GM21447 (cell line): ENCODE data around the gene PITPNM2.

Experiments
- ATAC-seq: cut with Tn5 transposase; IDR thresholded peaks from one replicate; pipeline ENCODE4 v1.9.1; 2021; ENCODE audit not compliant: unreplicated experiment

PITPNM2 gene

GRCh38 chr12:123150744-123151456, at the start of gene PITPNM2:
TSS of gene PITPNM2 (minus strand) at chr12:123151090. CDS start at chr12:123034590, 116,500 bp downstream.
- peak; percentile 56 for ATAC-seq

- ATAC-seq: no peak
These were observed 49.5 kb upstream of the PITPNM2 start for GRCh38 chr12:123200414-123200813.

- no peak for ATAC-seq
These were observed 49.0 kb upstream of the PITPNM2 start for GRCh38 chr12:123199936-123200335.

GRCh38 chr12:123187637-123188036, 36.7 kb upstream of the PITPNM2 start:
- no peak for ATAC-seq

GRCh38 chr12:123180171-123180570, 29.3 kb upstream of the PITPNM2 start:
- no peak for ATAC-seq

GRCh38 chr12:123171967-123172366, 21.1 kb upstream of the PITPNM2 start:
- no peak for ATAC-seq

GRCh38 chr12:123167329-123167728, 16.4 kb upstream of the PITPNM2 start:
- ATAC-seq: no peak

- no peak for ATAC-seq
These were observed 14.6 kb upstream of the PITPNM2 start for GRCh38 chr12:123165537-123165936.

GRCh38 chr12:123164710-123165261, 13.9 kb upstream of the PITPNM2 start:
- no peak for ATAC-seq

- no peak for ATAC-seq
These were observed 13.3 kb upstream of the PITPNM2 start for GRCh38 chr12:123164222-123164621.

GRCh38 chr12:123163227-123163626, 12.3 kb upstream of the PITPNM2 start:
- no peak for ATAC-seq

- ATAC-seq: no peak
These were observed 10.1 kb upstream of the PITPNM2 start for GRCh38 chr12:123160801-123161487.

GRCh38 chr12:123153906-123154305, 3.0 kb upstream of the PITPNM2 start:
- no peak for ATAC-seq

- ATAC-seq: no peak
These were observed 1.9 kb upstream of the PITPNM2 start for GRCh38 chr12:123152833-123153232.

- ATAC-seq: peak; percentile 25
These were observed 866 bp upstream of the PITPNM2 start for GRCh38 chr12:123151457-123152454.

GRCh38 chr12:123150275-123150743, 581 bp downstream of the PITPNM2 start:
- ATAC-seq: no peak

GRCh38 chr12:123149501-123150274, 1.2 kb downstream of the PITPNM2 start:
- ATAC-seq: no peak

GRCh38 chr12:123149088-123149487, 1.8 kb downstream of the PITPNM2 start:
- ATAC-seq: no peak

- no peak for ATAC-seq
These were observed 2.2 kb downstream of the PITPNM2 start for GRCh38 chr12:123148655-123149054.

- no peak for ATAC-seq
These were observed 2.7 kb downstream of the PITPNM2 start for GRCh38 chr12:123148223-123148622.
